Left forelimb (tissue), 1 donor: ENCODE measurements around the gene NEURL1B.
A peak's percentile ranks its signal among the peaks of the same experiment; 100 is the strongest.
"Not testable (repeated sequence)": the region's sequence is repeated elsewhere in the genome, so short reads cannot be mapped to it uniquely, and the experiment has no call there.

ENCODE experiments used
- DNase-seq: peaks from one replicate; pipeline ENCODE4 v3.0.0-alpha.2; 2018; ENCODE audit warnings: low spot score

Gene NEURL1B, protein sequence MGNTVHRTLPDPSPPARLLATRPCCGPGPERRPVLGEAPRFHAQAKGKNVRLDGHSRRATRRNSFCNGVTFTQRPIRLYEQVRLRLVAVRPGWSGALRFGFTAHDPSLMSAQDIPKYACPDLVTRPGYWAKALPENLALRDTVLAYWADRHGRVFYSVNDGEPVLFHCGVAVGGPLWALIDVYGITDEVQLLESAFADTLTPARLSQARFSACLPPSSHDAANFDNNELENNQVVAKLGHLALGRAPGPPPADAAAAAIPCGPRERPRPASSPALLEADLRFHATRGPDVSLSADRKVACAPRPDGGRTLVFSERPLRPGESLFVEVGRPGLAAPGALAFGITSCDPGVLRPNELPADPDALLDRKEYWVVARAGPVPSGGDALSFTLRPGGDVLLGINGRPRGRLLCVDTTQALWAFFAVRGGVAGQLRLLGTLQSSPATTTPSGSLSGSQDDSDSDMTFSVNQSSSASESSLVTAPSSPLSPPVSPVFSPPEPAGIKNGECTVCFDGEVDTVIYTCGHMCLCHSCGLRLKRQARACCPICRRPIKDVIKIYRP

DNA sequence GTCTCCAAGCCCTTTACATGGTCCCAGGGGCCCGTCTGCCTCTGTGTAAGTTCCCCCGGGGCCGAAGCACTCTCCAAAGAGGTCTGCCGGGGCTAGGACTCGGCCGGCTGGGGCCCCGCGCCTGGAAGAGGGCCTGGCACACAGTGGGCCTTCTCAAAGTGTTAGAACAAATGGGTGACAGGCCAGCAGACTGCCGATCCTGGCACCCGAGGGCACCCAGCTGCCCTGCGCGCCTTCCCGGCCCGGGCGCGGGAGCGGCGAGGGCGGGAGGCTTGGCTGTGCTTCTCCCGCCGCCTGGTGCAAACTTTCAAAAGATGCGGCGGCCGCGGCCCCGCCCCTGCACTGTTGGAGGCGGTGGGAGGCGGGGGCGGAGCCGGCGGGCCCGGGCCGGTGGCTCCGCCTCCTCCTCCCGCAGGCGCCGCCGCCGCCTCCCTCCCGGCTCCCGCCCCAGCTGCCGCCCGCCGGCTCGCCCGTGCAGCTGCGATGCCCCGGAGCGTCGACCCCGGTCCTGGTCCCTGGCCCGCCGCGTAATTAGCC, at the start of gene NEURL1B:
TSS of gene NEURL1B (plus strand) at position 442 of the 537 bp plus-strand sequence. CDS start 144 bp downstream, outside the sequence.
- DNase-seq = peak; percentile 86

DNA sequence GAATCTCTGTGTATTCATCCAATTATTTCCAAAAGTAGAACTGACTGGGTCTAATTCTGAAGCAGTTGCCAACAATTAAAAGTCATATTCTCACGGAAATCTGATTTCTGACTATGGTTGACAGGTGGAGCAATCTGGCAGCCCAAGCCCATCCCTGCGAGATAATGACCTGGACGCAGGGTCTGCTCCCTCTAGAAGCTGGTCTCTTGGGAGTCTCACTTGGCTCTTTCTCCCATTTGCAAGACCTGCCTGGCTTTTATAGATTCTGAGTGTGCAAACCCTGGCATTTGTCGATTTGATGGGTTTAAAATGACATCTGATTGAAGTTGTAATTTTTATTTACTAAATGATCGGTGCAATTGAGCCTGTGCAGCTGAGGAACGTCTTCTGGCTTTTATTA, 49.4 kb upstream of the NEURL1B start:
- no peak for DNase-seq

DNA sequence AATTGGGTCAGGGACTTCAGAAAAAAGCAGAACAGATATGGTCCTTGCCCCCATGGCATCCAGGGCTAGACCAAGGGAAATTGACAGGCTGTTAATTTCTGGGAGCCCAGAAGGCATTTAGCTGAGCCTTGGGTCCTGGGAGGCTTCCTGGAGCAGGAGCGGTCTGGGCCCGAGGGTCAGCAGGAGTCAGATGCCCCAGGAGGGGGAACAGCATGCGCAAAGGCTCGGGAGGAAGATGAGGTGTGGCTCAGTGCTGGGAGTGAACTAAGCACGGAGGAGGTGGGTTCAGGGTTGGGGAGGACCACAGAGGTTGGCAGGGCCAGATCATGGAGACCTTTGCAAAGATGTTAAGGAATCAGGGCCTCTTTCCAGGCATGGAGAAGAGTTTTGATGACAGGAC, 48.2 kb upstream of the NEURL1B start:
- DNase-seq = no peak

DNA sequence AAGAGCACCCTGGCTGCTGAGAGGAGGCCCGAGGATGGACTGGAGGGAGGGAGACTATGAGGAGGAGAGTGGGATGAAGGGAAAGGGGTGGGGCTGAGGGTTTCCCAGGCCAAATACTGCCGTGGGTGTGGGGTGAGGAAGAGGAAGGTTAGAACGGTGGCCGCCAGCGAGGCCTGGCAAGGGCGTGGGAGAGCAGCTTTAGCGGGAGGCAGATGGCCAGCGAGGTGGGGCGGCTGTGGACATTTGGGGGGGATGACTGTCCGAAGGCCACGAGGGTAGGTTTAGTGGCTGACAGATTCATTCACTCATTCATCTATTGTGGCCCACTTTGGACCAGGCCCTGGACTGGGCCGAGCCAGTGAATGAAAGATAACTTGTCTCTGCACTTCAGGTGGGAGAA, 47.8 kb upstream of the NEURL1B start:
- DNase-seq = no peak

DNA sequence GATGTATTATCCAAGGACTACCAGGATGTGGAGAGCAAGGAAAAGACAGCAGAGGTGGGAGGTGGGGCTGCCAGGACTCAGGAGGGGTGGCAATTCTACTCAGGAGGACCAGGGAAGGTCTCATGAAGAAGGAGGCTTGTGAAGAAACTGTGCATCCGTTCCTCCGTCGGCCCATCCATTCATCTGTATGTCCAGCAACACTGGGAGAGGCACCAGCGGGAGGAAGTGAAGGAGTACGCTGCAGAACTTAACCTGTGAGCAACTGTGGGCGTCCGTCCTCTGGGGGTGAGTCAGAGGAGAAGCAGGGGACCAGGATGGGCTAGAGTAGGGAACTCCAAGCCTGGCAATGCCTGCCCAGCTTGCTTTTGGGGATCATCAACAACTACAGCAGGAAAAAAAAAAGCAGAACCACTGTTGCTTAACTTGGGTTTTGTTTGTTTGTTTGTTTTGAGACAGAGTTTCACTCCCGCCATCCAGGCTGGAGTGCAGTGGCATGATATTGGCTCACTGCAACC, 47.3 kb upstream of the NEURL1B start:
- no peak for DNase-seq

DNA sequence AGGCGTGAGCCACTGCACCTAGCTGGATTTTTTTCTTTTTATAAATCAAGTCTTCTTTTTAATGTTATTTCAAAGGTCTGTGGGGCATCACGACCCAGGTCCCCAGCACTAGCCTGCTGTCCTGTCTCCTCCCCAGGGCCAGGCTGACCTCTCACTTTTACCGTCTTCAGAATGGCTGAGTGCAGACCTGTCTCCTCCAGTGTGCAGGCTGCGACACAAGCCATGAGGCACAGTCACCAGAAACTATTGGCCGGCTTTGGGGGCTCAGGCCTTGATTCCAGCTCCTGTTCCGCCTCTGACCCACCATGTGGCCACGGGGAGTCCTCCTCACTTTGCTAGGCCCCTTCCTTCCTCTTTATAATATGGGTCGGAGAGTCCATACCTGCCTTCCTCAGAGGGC, 46.6 kb upstream of the NEURL1B start:
- no peak for DNase-seq

DNA sequence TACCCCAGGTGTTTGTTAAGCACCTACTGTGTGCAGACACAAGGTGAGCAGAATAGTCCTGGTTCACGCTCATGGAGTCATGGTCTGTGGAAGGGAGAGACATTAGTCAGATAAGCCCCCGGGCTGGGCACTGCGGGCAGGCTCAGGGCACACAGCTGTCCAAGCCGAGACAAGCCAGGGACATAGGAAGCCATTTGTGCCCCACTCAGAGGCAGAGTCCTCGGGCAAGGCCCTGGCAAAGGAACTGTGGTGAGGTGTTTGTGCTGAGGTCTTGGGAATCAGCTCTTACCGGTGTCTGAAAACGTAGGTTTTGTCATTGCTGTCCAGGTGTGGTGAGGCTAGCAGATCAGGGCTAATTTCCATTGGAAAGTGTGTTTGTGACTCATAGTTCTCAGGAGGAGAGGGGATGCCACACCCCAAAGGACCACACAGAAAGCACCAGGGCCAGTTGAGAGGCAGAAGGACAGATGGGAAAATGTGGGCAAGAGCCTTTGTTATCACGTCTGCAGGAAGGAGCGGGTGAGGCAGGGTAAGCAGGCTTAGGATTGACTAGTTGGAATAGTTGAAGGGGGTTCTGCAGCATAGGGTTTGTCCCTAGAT, 46.1 kb upstream of the NEURL1B start:
- DNase-seq = no peak

DNA sequence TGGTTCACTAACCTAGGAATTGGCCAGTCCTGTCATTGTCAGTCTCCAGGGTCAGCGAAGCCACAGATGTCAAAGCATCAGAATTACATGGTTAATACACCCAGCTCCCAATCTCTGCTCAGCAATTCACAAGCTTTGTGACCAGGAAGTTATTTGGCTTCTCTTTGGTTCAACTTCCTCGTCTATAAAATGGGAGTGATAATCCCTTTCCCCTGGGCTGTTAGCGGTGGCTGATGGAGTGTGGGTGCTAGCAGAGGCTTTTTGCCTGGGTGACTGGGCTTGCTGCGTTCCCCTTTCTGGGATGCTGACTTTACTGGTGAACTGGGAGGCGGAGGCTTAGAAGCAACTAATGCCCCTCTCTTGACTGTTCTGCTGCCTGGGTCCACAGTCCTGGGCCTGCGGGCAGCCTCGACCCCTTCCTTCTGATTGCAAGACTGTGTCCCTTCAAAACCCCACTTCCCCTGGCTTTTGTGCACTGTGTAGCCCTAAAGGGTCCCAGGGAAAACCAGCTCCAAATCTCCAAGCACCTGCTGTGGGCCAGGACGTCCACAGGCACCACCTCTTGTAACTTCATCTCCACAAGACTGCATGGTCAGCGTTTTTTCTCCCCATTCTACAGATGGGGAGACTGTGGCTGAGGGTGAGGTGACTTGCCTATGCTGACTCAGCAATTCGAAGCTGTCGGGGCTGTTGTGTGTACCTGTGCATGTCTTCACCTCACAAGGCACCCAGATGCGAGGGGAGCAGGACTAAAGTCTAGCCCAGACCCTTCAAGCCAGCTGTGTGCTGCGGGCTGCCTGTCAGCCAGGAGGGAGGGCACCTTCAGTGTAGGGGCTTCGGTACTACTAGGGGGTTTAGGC, 45.2 kb upstream of the NEURL1B start:
- DNase-seq = no peak

DNA sequence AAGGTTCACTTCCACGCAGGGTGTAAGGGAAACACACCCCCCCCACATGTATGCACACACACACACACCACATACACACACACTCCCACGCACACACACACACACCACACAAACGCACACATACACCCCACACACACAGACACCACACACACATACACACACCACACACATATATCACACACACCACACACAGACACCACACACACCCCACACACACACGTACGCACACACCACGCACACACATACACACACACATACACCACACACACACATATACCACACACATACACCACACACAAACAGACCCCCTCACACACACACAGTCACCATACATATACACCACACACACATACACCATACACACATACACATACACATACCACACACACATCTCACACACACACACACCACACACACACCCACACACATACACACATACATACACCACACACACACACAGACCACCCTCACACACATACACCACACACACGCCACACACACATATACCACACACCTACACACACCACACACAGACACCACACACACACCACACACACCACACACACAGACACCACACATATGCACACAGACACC, 44.3 kb upstream of the NEURL1B start:
- no peak for DNase-seq

DNA sequence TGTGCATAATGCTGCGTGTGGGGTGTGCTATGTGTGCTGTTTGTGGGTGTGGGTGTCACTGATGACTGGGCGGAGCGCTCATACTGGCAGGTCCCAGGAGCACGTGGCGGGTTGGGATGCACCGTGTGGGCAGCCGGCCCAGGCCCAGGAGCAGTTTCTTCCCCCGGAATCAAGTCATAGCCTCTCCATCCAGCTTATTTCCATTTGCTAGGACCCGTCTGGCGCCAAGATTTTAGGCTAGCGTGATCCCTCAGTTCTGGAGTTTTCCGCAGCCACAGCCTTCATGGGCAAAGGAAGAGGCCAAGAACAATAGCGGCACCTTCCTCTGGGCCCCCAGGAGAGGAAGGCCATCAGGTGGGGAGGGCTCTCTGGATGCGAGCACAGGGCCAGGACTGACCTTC, 43.3 kb upstream of the NEURL1B start:
- DNase-seq = no peak

DNA sequence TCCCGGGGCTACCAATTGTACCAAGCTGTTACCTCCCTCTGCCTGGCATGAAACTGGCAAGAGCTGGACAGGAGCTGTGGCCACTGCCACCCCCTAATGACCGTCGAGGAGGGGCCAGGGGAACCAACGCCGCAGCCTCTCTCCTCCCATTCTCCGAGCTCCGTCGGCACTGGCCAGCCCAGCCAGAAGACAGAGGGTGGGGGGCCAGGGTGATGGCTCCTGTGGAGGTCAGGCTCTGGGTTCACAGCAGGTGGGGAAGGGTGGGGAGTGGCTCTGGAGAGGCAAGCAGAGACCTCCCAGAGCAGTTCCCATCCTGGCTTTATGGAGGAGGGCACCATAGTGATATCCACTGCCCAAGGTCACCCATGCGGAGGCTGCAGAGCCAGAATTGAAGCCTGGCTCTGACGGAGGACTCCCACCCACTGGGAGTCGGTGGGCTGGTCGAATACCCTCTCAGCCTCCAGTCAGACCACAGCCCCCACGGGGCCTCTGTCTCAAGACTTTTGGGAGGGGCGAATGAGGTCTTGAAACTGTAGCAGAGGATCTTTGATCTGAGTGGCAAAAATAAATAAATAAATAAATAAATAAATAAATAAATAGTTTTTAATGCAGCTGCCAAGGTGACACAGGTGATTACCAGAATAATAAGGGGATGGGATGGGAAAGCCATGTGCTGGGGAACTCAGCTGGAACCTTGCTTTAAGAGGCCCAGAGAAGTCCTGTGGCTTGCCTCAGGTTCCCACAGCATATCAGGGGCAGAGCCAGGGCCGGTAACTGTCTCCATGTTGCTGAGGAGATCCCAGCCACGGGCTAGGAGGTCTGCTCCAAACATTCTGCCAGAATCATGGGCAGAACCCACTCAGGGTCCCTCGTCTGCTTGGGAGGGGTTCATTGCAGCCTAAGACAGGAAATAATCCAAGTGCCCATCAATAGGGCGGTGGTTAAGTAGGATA, 42.5 kb upstream of the NEURL1B start:
- no peak for DNase-seq

DNA sequence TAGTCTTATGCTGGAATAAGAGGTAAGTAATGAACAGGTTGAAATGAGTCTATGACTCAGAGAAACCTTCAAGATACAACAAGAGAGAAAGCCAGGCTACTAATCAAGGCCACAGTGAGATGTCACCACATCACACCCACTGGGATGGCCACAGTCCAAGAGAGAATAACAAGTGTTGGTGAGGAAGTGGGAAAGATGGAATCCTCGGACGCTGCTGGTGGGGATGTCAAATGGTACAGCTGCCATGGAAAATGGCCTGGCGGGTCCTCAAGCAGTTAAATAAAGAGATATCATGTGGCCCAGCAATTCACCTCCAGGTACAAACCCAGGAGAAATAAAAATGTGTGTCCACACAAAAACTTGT, 41.9 kb upstream of the NEURL1B start:
- no peak for DNase-seq

DNA sequence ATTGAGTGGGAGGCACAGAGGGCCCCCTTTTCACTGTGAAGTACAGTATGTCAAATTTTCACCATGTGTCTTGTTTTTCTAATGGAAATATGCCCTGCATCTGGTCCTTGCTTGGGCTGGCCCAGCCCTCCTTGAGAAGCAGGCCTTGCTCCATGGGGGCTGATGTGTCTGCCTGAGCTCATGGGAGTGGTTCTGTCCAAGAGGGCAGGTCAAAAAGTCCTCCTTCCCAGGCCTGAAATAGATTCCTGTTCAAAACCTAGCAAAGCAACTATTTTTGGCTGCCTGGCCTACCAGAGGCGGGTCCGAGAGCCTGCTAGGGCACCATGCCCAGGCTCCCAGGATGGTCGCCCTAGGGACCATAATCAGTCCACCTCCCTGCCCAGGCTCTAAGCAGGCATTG, 40.5 kb upstream of the NEURL1B start:
- DNase-seq = no peak

DNA sequence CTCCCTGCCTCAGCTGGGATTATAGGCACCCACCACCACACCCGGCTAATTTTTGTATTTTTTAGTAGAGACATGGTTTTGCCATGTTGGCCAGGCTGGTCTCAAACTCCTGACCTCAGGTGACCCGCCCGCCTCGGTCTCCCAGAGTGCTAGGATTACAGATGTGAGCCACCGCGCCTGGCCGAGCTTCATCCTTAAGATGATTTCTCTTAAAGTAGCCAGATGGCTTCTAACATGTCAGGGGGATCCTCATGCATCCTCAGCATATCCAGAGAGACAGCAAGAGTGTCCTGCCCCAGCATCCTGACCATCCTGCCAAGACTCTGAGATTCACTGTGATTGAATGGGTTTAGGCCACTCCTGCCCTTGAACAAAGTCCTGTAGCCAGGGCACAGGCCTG, 39.5 kb upstream of the NEURL1B start:
- not testable (repeated sequence) for DNase-seq

DNA sequence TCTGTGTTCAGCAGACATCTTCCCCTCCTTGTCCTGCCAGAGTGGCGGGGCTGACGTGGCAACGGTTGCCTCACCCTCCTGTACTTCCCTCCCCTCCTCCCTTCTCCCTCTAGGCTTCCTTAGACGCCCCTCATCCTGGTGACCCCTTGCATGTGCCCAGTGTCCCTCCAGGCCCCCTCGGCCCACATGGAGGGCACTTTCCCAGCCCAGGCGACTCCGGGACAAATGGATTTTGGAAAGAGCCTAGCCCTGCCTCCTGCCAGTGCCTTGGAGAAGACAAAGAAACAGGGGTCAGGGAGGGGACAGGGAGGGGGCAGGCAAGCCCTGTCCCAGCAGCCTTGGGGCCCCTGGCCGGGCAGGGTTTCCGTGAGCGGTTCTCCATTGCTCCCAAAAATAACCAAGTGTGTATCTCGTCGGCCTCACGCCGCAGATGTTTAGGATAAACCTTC, 38.3 kb upstream of the NEURL1B start:
- no peak for DNase-seq

DNA sequence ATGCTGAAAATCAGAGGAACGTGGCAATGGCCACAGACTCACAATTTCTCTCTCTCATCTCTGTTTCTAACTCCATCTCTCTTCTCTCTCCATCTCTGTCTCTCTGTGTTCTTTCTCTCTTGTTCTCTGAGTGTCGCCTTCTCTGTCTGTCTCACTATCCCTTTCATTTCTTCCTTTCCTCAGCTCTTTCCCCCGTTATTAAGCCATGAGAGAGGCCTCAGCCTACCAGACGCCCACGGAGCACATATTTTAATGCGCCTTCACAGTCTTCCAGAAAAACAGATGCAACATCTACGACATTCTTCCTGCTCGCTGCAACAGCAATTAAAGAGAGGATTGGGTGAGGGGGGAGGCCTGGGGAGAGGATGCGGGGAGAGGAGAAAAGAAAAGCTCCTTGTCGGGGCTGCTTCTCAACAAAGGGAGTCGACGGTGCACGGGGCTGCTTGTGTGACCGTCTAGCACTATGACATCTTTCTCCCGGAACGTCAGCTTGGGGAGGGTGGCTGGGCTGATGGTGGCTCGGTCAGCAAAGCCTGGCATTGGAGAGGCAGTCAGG, 37.7 kb upstream of the NEURL1B start:
- no peak for DNase-seq

DNA sequence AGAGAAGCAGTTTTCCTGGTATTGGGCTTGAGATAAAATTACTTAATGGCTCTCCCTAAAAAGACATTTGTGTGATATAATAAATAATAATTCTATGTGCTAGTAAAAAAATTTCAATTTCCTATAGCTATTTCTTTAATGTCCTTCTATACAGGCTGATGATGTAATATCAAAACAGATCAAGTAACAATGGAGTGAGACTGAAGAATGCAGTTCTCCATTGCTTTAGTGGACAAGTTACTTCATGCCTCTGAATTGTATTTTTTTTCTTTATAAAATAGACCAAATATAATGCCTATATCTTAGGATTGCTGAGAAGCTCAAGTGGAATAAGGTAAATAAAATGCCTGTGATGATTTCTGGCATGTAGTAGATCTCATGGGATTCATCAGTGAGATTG, 35.6 kb upstream of the NEURL1B start:
- DNase-seq = no peak

DNA sequence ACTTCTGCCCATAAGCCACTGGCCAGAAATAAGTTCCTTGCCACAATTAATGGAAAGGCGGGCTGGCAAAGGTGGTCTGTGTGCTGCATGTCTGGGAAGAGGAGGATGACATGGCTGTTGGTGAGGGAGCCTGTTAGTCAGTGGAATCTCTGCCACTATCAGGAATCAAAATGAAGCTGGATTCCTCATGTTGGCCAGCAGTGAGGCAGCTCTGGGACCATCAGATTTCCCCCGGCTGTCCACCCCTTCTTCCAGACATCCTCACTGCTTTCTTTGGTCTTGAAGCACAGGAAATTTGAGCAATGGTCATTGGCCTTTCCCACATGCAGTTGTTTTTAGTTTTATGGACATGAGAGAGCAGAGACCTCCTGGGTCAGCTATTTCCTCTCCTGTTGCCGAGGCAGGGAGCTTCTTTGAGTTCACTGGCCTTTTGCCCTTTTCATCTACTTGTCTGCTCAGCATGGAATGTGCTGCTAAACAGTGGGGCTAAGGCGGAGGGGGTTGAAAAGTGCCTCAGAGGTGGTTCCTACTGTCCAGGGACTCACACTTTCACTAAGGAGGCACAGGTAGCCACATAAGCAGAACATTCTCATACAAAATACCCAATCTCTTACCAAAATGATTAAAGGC, 34.8 kb upstream of the NEURL1B start:
- DNase-seq = no peak

DNA sequence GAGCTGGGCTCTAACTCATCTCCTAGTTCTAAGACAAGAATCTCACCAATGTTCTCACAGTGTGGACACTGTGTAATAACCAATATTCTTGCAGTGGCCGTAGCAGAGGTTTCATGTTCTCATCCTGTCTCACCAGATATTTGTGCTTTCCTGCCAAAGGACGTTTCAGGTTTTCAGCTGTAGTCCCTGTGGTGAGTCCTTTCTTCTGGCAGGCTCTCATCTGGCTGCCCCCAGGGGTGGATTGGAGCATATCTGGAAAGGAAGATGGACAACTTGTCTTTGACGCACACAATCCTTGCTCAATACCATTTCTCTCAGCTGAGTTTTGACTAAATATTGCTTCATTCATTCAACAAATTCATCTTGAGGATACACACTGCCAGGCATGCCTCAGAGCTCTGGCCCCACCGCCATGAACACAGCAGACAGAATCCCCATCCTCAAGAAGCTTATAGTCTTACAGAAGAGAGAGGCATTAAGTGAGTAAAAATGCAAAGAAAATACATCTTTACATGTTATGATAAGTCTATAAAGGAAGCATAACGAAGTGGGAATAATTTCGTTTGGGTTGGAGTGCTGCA, 33.8 kb upstream of the NEURL1B start:
- peak; percentile 37 for DNase-seq
